ENCODE data around the gene EPHX1. TPM values are rescaled to one million over a fixed set of nuclear protein-coding genes. Genes with fewer than 3 reads are reported as not detected.

EPHX1 gene
- total RNA-seq, 1 donor from 2014 or later: 82.8 TPM

DNA sequence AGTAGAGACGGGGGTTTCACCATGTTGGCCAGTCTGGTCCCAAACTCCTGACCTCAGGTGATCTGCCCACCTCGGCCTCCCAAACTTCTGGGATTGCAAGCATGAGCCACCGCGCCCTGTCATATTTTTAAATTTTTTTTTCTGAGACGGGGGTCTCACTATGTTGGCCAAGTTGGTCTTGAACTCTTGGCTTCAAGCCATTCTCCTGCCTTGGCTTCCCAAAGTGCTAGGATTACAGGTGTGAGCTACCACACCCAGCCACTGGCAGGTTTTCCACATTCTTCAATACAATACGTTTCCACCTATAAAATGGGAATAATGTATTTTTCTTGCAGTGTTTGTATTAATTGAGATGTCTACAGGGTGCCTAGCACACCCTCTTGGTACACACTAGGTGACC is 82.4 kb downstream of the EPHX1 start:
- H3K9me3 Mint-ChIP-seq (ENCODE audit: unreplicated experiment): no peaks in the 10 kb centered on the region
- no peaks in the 10 kb centered on the region for H3K36me3 ChIP-seq (ENCODE audit: insufficient read depth, low read length)
- TF ChIP-seq EZH2 (IDR thresholded peaks at IDR 0.05; ENCODE audit: insufficient read depth, low read length): no peak
- TF ChIP-seq, protein P1, sequence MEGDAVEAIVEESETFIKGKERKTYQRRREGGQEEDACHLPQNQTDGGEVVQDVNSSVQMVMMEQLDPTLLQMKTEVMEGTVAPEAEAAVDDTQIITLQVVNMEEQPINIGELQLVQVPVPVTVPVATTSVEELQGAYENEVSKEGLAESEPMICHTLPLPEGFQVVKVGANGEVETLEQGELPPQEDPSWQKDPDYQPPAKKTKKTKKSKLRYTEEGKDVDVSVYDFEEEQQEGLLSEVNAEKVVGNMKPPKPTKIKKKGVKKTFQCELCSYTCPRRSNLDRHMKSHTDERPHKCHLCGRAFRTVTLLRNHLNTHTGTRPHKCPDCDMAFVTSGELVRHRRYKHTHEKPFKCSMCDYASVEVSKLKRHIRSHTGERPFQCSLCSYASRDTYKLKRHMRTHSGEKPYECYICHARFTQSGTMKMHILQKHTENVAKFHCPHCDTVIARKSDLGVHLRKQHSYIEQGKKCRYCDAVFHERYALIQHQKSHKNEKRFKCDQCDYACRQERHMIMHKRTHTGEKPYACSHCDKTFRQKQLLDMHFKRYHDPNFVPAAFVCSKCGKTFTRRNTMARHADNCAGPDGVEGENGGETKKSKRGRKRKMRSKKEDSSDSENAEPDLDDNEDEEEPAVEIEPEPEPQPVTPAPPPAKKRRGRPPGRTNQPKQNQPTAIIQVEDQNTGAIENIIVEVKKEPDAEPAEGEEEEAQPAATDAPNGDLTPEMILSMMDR (IDR thresholded peaks at IDR 0.05; ENCODE audit: insufficient read depth, low read depth, low read length): no peak
- no peak overlapping the region for H3K9ac ChIP-seq (ENCODE audit: low read length)
- no peaks in the 10 kb centered on the region for H3K36me3 Mint-ChIP-seq (ENCODE audit: low read depth, unreplicated experiment)
- no peak for DNase-seq (ENCODE audit: low read depth)
- peaks cover 16% of the 10 kb centered on the region for H3K4me1 Mint-ChIP-seq (ENCODE audit: low read depth, unreplicated experiment)
- H3K27ac ChIP-seq (ENCODE audit: low read depth, low read length): no peak overlapping the region
- H4K20me1 ChIP-seq (ENCODE audit: insufficient read depth, low read length): no peaks in the 10 kb centered on the region
- peaks cover 9% of the 10 kb centered on the region for H3K27me3 Mint-ChIP-seq (ENCODE audit: low read depth, unreplicated experiment)
- H3K4me3 ChIP-seq (ENCODE audit: insufficient read depth, low read depth, low read length): no peak overlapping the region
- no peak overlapping the region for H2AFZ ChIP-seq (ENCODE audit: low read depth, low read length)
- no peaks in the 10 kb centered on the region for H3K79me2 ChIP-seq (ENCODE audit: insufficient read depth, low read length)
- no peaks in the 10 kb centered on the region for H3K9me3 ChIP-seq (ENCODE audit: insufficient read depth, low read depth, low read length)
- no peak for FAIRE-seq
- peaks cover 6% of the 10 kb centered on the region for H3K4me1 ChIP-seq (ENCODE audit: insufficient read depth, low read length)
- no peak overlapping the region for H3K4me2 ChIP-seq (ENCODE audit: low read length)
- no peaks in the 10 kb centered on the region for H3K27me3 ChIP-seq (ENCODE audit: insufficient read depth, low read length)
- no peak overlapping the region for H3K4me3 Mint-ChIP-seq (ENCODE audit: unreplicated experiment)
- H3K27ac Mint-ChIP-seq (ENCODE audit: unreplicated experiment): no peak overlapping the region

Other genes starting within 250 kb of the EPHX1 start
- gene ENAH, start 157.0 kb upstream of the EPHX1 start, total RNA-seq: 749 and 829 TPM in 2 replicates
- gene SRP9, start 32.3 kb upstream of the EPHX1 start, total RNA-seq: 269 and 275 TPM in 2 replicates
- gene TMEM63A, start 72.3 kb downstream of the EPHX1 start, total RNA-seq: 28.7 and 29.0 TPM in 2 replicates
- gene LEFTY1, start 79.0 kb downstream of the EPHX1 start, total RNA-seq: 4.2 and 11.8 TPM in 2 replicates
- gene PYCR2, start 114.1 kb downstream of the EPHX1 start, total RNA-seq: 38.1 and 39.8 TPM in 2 replicates
- gene LEFTY2, start 131.1 kb downstream of the EPHX1 start, total RNA-seq: 7.0 and 12.9 TPM in 2 replicates
- 25.3 and 26.1 TPM in 2 replicates for gene SDE2, start 189.2 kb downstream of the EPHX1 start, total RNA-seq